Mesangial cell (primary cell): ENCODE measurements around the gene CDS1. TPM values are rescaled to one million over a fixed set of nuclear protein-coding genes. Genes with fewer than 3 reads are reported as not detected.

Experiments
- total RNA-seq: library from RNA; depleted of rRNA; stranded (reverse); fragments of >200 nt; gene quantifications from 2 replicates; pipeline ENCODE4 v1.2.3, GENCODE V29; 2015

The CDS1 gene
- total RNA-seq = 1.6 and 2.3 TPM in 2 replicates

GRCh38 chr4:84582988-84583875 is at the start of gene CDS1:
Gene CDS1 (plus strand): TSS chr4:84583127. CDS start chr4:84583402, 275 bp downstream.

Other genes with a start within 250 kb of the CDS1 start
- not detected in 2 replicates for gene NKX6-1, start 83.8 kb upstream of the CDS1 start, total RNA-seq